ENCODE data around the gene GNAS-AS1. TPM values are rescaled to one million over a fixed set of nuclear protein-coding genes. Genes with fewer than 3 reads are reported as not detected.

GNAS-AS1 gene
- total and polyA plus RNA-seq, 2 experiments from 2014 or later = 12.3 to 15.0 TPM

DNA sequence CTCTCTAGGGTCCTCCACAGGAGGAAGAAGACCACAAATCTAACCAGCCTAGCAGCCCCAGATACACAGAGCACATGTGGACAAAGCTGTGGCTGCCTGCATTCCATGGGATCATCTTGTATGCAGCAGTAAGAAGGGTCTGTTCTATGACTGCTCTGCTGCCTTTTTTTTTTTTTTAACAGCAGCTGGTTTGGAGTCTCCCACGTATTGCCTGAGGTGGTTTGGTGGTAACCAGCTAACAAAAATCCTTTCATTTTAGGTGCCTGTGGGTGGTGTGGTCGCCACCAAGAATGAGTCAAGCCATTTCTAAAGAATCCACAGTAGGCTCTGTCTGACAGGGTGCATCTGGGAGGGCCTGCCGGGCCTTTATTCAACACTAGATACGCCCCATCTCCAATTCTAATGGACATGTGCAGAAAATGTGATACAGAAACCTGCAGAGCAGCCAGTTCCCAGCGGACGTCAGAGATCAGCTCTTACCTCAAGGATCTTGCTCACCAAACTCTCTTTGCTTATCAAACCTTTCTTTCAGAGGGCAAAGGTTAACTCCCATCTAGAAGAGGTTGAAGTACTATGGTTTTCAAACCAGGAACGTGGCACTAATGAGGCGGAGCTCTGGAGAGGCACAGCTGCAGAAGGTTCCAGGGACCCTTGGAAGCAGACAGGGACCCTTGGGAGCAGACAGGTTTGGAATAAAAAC lies 32.0 kb downstream of the GNAS-AS1 start:
- Mint-ChIP-seq H3K4me1 (peaks cover 3% of the 10 kb centered on the region), H3K36me3 (ENCODE audit: low read depth) (peaks cover 65% of the 10 kb centered on the region), H3K27ac (no peak overlapping the region; the same call in 1 of the 2 replicates), H3K4me3 (no peak overlapping the region), H3K9me3 (peaks cover 9% of the 10 kb centered on the region), H3K27me3 (ENCODE audit: insufficient read depth, low read depth, poor library complexity) (peaks cover 22% of the 10 kb centered on the region)
- ATAC-seq = no peak
- Histone ChIP-seq H3K27ac (ENCODE audit: low read depth) (no peak overlapping the region), H3K4me2 (no peak overlapping the region), H3K27me3 (ENCODE audit: insufficient read depth) (no peaks in the 10 kb centered on the region), H3K79me2 (replicated peaks; ENCODE audit: insufficient read depth) (peaks cover 18% of the 10 kb centered on the region), H3F3A (replicated peaks; ENCODE audit: low read depth) (no peaks in the 10 kb centered on the region), H3K9me2 (ENCODE audit: insufficient read depth) (no peaks in the 10 kb centered on the region), H3K4me3 (no peak overlapping the region), H4K20me1 (replicated peaks; ENCODE audit: insufficient read depth) (no peaks in the 10 kb centered on the region), H3K36me3 (ENCODE audit: insufficient read depth) (peaks cover 6% of the 10 kb centered on the region; the same call in 1 of the 2 replicates), H3K4me1 (ENCODE audit: insufficient read depth) (no peaks in the 10 kb centered on the region; the same call in 1 of the 2 replicates), H2AFZ (no peak overlapping the region)
- DNase-seq (ENCODE audit: low spot score) = no peak
- TF ChIP-seq ZNF331 (CRISPR knock-in tag; IDR thresholded peaks at IDR 0.05; ENCODE audit: low read depth) = no peak
- TF ChIP-seq, protein P1, sequence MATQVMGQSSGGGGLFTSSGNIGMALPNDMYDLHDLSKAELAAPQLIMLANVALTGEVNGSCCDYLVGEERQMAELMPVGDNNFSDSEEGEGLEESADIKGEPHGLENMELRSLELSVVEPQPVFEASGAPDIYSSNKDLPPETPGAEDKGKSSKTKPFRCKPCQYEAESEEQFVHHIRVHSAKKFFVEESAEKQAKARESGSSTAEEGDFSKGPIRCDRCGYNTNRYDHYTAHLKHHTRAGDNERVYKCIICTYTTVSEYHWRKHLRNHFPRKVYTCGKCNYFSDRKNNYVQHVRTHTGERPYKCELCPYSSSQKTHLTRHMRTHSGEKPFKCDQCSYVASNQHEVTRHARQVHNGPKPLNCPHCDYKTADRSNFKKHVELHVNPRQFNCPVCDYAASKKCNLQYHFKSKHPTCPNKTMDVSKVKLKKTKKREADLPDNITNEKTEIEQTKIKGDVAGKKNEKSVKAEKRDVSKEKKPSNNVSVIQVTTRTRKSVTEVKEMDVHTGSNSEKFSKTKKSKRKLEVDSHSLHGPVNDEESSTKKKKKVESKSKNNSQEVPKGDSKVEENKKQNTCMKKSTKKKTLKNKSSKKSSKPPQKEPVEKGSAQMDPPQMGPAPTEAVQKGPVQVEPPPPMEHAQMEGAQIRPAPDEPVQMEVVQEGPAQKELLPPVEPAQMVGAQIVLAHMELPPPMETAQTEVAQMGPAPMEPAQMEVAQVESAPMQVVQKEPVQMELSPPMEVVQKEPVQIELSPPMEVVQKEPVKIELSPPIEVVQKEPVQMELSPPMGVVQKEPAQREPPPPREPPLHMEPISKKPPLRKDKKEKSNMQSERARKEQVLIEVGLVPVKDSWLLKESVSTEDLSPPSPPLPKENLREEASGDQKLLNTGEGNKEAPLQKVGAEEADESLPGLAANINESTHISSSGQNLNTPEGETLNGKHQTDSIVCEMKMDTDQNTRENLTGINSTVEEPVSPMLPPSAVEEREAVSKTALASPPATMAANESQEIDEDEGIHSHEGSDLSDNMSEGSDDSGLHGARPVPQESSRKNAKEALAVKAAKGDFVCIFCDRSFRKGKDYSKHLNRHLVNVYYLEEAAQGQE (IDR thresholded peaks at IDR 0.05; ENCODE audit: unreplicated experiment) = no peak
- no peak for TF ChIP-seq JUNB (IDR thresholded peaks at IDR 0.05; ENCODE audit: unreplicated experiment)
- TF ChIP-seq, protein P2, sequence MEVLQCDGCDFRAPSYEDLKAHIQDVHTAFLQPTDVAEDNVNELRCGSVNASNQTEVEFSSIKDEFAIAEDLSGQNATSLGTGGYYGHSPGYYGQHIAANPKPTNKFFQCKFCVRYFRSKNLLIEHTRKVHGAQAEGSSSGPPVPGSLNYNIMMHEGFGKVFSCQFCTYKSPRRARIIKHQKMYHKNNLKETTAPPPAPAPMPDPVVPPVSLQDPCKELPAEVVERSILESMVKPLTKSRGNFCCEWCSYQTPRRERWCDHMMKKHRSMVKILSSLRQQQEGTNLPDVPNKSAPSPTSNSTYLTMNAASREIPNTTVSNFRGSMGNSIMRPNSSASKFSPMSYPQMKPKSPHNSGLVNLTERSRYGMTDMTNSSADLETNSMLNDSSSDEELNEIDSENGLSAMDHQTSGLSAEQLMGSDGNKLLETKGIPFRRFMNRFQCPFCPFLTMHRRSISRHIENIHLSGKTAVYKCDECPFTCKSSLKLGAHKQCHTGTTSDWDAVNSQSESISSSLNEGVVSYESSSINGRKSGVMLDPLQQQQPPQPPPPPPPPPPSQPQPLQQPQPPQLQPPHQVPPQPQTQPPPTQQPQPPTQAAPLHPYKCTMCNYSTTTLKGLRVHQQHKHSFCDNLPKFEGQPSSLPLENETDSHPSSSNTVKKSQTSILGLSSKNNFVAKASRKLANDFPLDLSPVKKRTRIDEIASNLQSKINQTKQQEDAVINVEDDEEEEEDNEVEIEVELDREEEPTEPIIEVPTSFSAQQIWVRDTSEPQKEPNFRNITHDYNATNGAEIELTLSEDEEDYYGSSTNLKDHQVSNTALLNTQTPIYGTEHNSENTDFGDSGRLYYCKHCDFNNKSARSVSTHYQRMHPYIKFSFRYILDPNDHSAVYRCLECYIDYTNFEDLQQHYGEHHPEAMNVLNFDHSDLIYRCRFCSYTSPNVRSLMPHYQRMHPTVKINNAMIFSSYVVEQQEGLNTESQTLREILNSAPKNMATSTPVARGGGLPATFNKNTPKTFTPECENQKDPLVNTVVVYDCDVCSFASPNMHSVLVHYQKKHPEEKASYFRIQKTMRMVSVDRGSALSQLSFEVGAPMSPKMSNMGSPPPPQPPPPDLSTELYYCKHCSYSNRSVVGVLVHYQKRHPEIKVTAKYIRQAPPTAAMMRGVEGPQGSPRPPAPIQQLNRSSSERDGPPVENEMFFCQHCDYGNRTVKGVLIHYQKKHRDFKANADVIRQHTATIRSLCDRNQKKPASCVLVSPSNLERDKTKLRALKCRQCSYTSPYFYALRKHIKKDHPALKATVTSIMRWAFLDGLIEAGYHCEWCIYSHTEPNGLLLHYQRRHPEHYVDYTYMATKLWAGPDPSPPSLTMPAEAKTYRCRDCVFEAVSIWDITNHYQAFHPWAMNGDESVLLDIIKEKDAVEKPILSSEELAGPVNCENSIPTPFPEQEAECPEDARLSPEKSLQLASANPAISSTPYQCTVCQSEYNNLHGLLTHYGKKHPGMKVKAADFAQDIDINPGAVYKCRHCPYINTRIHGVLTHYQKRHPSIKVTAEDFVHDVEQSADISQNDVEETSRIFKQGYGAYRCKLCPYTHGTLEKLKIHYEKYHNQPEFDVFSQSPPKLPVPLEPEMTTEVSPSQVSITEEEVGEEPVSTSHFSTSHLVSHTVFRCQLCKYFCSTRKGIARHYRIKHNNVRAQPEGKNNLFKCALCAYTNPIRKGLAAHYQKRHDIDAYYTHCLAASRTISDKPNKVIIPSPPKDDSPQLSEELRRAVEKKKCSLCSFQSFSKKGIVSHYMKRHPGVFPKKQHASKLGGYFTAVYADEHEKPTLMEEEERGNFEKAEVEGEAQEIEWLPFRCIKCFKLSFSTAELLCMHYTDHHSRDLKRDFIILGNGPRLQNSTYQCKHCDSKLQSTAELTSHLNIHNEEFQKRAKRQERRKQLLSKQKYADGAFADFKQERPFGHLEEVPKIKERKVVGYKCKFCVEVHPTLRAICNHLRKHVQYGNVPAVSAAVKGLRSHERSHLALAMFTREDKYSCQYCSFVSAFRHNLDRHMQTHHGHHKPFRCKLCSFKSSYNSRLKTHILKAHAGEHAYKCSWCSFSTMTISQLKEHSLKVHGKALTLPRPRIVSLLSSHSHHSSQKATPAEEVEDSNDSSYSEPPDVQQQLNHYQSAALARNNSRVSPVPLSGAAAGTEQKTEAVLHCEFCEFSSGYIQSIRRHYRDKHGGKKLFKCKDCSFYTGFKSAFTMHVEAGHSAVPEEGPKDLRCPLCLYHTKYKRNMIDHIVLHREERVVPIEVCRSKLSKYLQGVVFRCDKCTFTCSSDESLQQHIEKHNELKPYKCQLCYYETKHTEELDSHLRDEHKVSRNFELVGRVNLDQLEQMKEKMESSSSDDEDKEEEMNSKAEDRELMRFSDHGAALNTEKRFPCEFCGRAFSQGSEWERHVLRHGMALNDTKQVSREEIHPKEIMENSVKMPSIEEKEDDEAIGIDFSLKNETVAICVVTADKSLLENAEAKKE (CRISPR knock-in tag; IDR thresholded peaks at IDR 0.05) = no peak
- no peak for TF ChIP-seq STAT1 (IDR thresholded peaks at IDR 0.05; ENCODE audit: unreplicated experiment)
- no peak for TF ChIP-seq ZNF114 (CRISPR knock-in tag; IDR thresholded peaks at IDR 0.05)
